HG03108 (cell line): ENCODE measurements around the gene PF4V1.

Experiments used
- ATAC-seq: cut with Tn5 transposase; IDR thresholded peaks from one replicate; pipeline ENCODE4 v1.9.1; 2021; ENCODE audit warnings: moderate library complexity; ENCODE audit not compliant: unreplicated experiment

PF4V1 gene

DNA sequence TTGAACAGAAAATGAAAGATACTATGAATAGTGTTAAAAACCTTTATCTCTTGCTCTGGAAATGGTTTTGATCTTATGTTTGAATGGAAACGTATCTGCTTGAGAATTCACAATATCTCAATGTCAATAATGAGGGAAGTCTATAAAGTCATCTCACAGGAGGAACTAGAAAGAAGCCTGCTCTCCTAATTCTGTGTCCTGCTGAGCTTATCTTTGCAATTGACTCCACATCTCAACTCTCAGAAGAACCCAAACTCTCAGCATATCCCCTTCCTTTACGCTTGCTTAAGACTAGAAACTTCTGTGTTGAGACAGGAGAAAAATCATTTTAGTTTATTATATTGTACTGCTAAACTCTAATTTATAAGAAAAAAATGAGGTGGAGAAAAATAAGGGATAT, 8.3 kb upstream of the PF4V1 start:
- no peak for ATAC-seq

DNA sequence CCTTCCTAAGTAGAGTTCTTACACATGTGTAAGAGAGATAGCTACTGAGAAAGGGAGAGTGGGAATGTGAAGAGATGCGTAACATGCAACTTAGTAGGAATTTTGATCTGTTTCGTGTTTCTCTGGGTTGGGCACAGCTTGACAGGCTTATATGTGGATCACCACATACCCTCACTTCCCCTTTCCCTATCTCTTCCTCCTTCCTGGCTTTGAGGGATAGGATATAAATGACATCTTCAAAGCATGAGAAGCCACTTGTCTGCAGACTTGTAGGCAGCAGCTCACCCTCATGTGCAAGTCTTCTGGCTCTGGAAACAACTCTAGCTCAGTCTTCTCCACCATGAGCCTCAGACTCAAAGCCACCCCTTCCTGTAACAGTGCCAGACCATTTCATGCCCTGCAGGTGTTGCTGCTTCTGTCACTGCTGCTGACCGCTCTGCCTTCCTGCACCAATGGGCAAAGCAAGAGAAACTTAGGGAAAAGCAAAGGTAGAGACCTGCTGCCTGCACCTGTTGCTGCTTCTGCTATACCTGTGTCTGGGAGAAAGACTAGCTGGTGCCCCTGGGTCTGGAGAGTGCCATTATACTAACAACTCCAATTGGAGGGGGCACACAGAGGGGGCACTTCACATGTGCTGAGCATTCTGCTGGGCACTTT, 5.4 kb upstream of the PF4V1 start:
- ATAC-seq = no peak

DNA sequence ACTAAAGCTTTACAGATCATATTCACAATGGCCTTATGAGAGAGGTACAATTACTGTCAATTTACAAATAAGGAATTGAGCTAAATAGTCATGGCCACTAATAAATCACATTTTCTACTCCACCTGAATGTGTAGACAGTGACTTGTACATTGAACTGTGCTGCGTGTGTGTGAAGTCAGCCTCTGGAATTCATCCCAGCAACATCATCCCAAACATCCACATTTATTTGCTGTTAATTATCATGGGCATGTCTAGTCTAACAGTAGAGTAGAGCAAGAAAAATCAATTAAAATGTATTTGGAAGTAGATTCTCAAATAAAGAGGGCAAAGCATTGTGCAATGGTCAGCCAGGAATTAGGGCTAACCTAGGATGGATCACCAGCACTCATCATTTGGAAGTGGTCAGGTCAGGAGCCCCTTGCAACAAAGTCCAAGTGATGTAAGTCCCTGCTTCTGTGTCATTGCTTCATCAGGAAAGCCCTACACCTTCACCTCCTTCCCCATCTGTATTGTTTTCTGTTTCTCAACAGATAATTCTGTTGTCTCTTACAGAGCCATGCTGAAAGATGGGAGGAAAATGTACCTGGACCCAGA, 4.8 kb upstream of the PF4V1 start:
- ATAC-seq = no peak

DNA sequence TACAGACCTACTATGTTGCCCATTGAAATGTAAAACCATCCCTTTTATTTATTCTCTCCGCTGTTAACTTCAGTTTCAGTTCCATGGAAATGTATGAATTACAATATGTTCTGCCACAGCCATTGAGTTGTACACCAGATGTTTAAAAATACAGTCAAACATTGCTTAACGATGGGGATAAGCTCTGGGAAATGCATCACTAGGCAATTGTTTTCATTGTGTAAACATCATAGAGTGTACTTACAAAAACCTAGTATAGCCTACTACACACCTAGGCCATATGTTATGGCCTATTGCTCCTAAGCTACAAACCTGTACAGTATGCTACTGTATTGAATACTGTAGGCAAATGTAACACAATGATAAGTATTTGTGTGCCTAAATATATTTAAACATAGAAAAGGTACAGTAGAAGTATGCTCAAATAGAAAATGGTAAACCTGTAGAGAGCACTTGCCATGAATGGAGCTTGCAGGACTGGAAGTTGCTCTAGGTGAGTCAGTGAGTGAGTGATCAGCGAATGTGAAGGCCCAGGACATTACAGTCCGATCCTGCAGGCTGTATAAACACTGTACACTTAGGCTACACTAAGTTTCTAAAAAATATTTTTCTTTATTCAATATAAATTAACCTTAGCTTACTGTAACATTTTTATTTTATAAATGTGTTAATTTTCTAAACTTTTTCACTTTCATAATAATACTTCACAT, 2.7 kb upstream of the PF4V1 start:
- no peak for ATAC-seq

DNA sequence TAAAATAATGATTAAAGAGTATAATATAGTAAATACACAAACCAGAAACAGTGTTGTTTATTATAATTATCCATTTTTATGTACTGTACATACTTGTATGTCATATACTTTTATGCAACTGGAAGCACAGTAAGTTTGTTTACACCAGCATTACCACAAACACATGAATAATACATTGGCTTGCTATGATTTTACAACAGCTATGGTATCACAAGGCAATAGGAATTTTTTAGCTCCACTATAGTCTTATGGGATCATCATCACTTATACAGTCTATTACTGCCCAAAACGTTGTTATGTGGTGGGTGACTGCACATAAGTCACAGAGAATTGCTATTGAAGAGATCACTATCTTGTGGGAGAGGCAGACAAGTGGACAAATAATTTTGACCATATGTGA, 1.8 kb upstream of the PF4V1 start:
- ATAC-seq = no peak

DNA sequence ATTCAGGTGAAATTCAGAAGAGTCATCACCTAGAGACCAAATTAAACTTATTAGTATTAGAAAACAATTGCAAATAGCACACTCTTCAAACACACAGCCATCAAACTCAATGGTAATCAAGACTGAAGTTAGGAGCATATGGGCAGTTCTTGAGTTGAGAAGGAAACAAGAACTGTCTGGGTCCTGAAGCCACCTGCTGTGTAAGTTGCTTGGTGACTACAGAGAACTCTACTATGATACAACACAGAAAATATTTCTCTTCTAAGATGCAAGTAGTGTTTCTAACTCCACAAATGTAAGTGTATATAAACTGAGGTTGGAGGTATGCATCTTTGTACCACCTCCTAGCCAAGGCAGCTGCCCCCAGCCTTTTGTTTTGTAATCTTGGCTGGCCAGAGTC, 325 bp upstream of the PF4V1 start:
- ATAC-seq = no peak

DNA sequence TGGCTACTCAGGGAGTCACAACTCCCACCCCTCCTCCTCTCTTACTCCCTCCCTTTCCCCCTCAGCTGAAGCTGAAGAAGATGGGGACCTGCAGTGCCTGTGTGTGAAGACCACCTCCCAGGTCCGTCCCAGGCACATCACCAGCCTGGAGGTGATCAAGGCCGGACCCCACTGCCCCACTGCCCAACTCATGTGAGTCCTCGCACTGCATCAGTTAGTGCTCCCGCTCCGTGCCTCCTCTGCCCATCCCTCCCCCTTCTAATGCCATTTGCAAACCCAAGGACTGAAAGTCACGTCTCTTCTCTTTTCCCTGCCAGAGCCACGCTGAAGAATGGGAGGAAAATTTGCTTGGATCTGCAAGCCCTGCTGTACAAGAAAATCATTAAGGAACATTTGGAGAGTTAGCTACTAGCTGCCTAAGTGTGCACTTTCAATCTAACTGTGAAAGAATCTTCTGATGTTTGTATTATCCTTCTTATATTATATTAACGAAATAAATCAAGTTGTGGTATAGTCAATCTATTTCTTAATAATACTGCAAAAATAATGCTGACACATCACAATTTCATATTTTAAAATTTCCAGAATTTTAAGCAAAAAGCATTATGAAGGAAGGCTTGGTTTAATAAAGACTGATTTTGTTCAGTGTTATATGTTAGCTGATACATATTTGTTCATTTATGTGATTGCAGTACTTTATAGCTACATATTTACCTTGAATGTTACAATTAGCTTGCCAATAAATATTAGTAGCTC, 800 bp downstream of the PF4V1 start:
- ATAC-seq = no peak

DNA sequence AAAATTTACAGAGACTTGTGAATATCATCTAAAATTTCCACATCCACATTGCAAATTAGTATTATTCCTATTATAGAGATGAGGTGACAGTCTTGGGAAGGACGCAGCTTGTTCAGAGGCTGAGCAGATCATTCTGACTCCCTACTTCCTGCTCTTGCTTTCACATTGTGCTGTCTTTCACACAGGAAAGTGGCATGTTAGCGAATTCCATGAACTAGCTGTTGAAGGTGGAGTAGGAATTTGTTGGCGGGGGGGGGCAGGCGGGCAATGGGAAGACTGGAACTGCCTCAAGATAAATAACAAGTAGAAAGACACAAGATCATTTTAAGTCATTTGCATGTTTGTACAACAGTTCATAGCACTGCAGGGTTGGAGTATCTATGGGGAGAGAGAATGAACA, 2.3 kb downstream of the PF4V1 start:
- ATAC-seq = no peak

DNA sequence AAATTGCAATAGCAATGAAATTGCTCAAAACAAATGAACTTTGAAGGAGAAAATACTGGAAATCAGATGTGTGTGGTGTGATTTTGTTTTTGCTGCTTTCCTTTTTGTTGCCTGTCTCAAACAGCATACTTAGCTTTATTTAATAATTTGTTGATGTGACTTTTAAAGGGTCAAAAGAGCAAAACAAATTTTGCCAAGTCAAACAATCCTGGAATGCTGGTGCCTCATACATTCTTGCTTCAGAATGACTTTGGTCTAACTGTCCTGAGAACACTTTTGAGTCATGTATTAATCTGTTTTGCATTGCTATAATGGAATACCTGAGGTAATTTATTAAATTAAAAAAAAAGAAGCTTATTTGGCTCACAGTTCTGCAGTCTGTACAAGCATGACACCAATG, 3.4 kb downstream of the PF4V1 start:
- ATAC-seq = no peak

DNA sequence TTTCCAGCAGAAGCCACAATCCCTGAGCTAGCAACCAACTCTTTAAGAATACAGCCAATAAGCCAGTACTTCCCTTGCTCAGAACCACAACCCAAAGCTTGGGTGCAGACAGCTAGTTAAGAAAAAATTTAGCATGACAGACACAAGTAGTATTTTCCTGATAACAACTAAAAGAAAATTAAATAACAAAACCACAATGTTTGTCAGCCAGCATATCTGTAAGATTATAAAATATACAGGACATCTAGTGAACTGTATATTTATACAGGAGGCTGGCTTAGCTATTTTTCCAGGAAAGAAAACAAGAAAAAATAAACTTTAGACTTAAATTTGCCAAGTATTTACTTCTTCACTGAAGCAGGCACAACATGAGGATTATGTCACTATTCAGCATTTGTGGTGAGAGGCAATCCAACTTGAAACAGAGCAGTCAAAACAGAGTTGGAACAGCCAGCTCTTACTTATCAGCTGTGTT, 6.6 kb downstream of the PF4V1 start:
- no peak for ATAC-seq

DNA sequence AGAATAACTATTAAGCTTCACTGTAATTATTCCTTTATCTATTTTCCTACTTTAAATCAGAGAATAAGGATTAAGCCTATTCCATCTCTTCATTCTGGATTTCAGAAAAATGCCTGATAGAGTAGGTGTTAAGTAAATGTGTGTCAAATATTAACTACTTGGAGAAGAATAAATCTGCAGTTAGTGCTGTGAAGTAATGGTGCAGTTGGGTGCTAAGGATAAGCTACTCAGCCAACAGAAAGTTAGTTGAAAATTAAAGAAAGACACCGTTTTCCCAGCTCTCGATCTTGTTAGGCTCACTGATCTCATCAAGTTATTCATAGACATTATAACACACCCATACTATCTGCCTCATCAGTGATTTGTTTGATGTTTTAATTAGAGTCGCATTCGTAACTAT, 7.1 kb downstream of the PF4V1 start:
- no peak for ATAC-seq

DNA sequence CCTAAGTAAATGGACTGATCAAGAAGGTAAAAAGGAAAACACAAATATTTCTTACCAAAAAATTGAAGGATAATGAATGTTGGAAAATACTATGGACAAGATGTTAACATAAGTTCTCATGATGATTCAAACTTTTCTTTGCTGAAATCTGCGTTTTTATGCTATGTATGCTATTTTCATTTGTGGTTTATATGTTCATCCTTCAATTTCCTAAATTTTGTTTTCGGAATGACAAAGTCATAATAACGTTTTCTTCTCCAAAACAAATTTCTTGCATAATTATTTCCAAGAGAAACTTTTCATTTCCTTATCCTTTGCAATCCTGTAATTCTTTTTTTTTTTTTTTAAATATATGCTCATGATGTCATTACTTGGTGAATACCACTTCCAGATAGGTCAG, 7.8 kb downstream of the PF4V1 start:
- ATAC-seq = no peak

DNA sequence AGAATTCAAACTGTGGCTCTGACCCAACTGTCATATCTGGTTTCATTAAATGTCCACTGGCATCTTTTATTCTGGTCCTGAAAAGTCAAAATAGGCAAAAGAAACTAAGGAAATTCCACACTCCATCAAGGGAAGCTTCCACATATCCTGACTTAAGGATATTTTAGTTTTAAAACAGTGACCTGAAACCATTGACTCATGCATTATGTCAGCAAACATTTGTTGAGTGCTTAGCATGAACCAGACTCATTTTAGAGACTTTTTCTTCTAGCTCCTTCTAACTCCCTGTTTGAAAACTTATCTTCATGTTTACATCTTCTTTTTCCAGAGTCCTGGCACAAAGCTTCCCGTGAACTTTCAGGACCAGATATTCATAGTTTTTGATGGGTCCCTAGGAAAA, 9.2 kb downstream of the PF4V1 start:
- no peak for ATAC-seq

DNA sequence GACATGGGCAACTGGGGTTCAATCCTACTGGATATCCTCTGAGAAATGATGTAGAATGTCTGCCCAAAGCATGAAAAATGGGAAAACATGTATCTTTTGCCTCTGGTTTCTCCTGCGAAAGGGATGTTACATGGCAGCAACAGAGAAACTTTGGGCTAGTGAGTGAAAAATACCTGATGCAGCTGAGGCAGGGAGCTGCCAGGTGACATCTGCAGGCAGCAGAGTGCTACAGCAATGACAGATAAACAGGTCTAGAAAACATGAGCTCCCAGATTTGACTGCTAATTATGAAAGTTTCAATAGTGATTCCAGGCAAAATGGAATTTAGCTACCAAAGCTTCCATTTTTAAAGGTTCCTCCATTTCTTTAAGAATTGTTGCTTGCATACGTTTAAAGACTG, 11.3 kb downstream of the PF4V1 start:
- no peak for ATAC-seq

DNA sequence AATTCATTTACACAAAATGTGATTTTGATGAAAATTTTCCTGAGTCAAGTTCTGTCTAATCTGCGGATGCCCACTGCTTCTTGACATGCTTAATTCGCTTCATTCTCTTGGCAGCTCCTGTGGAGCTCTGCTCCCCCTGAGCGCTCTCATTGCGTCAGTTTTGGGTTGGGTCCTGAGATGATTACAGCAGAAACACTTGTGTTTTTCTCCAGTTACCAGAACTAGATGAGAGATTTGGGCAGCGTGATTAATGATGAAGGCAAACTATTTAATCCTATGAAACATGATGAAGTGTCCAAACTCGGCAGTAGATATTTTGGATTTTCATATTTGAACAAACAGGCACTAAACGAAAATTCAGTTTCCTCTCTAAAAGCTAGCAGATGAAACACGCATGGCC, 11.9 kb downstream of the PF4V1 start:
- no peak for ATAC-seq

DNA sequence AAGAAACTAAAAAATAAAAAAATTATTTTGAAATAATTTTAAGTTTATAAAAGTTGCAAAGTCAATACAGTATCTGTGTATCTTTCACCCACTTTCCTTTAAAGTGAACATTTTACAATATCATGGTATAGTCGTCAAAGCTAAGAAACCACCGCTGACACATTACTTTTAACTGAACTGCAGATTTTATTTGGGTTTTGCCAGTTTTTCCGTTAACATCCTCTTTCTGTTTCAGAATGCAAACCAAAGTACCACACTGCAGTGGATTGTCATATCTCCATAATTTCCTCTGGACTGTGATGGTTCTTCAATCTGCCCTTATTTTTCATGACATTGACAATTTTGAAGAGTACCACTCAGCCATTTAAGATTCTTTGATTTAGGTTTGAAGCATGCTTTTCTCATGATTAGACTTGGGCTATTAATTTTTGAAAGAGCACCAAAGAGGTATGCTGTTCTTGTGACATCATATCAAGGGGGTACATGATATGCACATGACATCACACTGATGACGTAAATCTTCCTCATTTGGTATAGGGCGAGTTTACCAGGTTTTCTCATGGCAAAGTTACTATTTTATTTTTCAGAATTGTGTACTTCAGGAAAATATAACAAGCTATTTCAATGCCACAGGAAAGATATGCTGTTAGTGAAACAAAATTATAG, 12.5 kb downstream of the PF4V1 start:
- ATAC-seq = no peak

DNA sequence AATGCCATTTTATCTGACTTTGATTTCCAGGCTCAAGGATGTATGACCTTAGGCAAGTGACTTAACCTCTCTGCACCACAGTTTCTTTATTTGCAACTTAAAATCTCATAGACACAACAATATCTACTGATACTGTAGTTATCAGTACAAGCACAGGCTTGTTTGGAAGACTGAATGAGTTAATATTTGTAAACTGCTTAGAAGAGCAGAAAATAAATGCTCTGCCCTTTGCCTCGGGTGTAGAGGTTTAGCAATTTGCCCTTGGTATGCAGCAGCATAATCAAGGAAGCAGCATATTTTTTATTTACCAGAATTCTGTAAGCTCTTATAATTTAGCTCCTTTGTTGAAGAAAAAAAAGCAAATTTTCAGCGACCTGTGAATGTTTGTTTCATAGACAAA, 13.2 kb downstream of the PF4V1 start:
- no peak for ATAC-seq

DNA sequence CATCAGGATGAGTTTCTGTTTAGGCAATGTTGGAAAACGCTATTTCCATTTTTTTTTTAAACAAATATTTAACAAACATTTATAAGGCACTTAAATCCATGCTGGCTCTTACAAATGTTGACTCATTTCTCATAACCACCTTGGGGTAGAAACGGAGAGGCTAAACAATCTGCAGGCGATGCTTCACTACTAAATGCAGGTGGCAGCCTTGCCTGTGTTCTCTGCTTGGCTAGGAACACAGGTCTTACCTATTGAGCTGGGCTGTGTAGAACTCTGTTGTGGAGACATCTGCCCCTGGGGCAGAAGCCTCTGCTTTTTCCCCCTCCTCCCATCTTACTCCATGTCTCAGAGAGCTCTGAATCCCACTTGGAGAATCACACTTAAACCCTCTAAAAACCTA, 14.7 kb downstream of the PF4V1 start:
- no peak for ATAC-seq

DNA sequence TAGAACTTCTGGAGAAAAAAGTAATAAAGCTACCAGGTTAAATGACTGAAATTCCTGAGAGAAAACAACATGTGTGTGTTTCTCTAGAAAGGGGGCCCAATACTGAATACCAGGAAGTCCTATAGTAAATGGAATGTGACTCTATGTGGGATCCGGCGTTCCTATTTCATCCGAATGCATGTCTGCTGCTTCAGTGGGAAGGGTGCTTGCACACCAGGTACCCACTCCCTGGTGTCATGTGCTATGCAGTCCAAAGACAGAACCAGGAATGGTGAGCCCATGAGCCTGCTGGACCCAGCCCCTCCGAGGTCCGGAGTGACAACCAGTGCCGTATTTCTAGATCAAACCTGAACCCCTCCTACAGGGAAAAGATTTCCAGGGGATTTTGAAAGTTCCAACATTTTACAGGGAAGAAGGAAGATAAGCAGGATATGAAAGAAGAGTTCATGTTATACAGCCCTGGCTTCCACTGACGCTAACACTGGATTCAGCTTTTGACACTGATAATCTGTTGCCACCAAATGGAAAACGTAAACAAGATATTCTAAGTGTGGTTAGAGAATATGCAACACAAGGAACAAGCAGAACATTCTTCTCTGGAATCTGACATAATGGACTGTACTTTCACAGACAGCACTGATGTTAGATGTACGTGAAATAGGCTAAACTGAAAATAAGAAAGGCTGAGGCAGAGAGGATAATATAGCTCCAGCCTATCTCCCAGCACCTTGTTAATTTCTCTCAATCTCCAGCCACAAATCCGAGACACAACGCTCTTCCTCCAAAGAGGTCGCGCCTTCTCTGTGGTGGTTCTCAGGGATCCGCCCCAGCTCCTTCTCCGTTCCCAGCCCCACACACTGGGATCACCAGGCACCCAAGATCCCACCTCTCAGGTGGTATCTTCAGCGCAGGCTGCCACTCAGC, 15.4 kb downstream of the PF4V1 start:
- no peak for ATAC-seq
